Smooth muscle cell (in vitro differentiated cells): ENCODE data around the gene PPP3CA. TPM values are rescaled to one million over a fixed set of nuclear protein-coding genes. Genes with fewer than 3 reads are reported as not detected.

ENCODE experiments used
- DNase-seq: peaks from one replicate; lab custom pipeline; 2025; ENCODE audit not compliant: unreplicated experiment; lab: John Stamatoyannopoulos, UW
- H2AFZ ChIP-seq: fragments of 200-600 bp; sonication (generic); 2 replicates; pipeline ENCODE4 v1.6.0; 2016; ENCODE audit warnings: antibody characterized with exemption, low read depth, mild to moderate bottlenecking
- H3F3A ChIP-seq: fragments of 200-600 bp; sonication (generic); 2 replicates; pipeline ENCODE4 v1.6.0; 2017; ENCODE audit warnings: antibody characterized with exemption, low read depth
- H3K27ac ChIP-seq: fragments of 200-600 bp; sonication (generic); 2 replicates; pipeline ENCODE4 v1.5.1; 2016; ENCODE audit warnings: low read depth, mild to moderate bottlenecking
- H3K27me3 ChIP-seq: fragments of 200-600 bp; sonication (generic); 2 replicates; pipeline ENCODE4 v1.6.1; 2016; ENCODE audit warnings: low read depth, mild to moderate bottlenecking
- H3K36me3 ChIP-seq: fragments of 200-600 bp; sonication (generic); 2 replicates; pipeline ENCODE4 v1.5.1; 2016; ENCODE audit warnings: low read depth
- H3K4me1 ChIP-seq: fragments of 200-600 bp; sonication (generic); 2 replicates; pipeline ENCODE4 v1.5.1; 2016; ENCODE audit warnings: low read depth
- H3K4me2 ChIP-seq: fragments of 200-600 bp; sonication (generic); 2 replicates; pipeline ENCODE4 v1.6.0; 2016; ENCODE audit warnings: mild to moderate bottlenecking
- H3K4me3 ChIP-seq: fragments of 200-600 bp; sonication (generic); 2 replicates; pipeline ENCODE4 v1.5.1; 2016; ENCODE audit warnings: mild to moderate bottlenecking
- H3K79me2 ChIP-seq: fragments of 200-600 bp; sonication (generic); 2 replicates; pipeline ENCODE4 v1.6.0; 2016; ENCODE audit warnings: low read depth, mild to moderate bottlenecking
- H3K9ac ChIP-seq: fragments of 200-600 bp; sonication (generic); 2 replicates; pipeline ENCODE4 v1.6.0; 2016; ENCODE audit warnings: low read depth
- H3K9me3 ChIP-seq: fragments of 200-600 bp; sonication (generic); replicated peaks from 2 replicates; pipeline ENCODE4 v1.5.1; 2016; ENCODE audit warnings: low read depth
- H4K20me1 ChIP-seq: fragments of 200-600 bp; sonication (generic); 2 replicates; pipeline ENCODE4 v1.6.0; 2016; ENCODE audit warnings: low read depth
- CTCF ChIP-seq: fragments of 200-600 bp; sonication (generic); IDR thresholded peaks from 2 replicates; pipeline ENCODE4 v1.5.1; 2017; ENCODE audit warnings: borderline replicate concordance, mild to moderate bottlenecking, antibody characterized with exemption; ENCODE audit not compliant: insufficient read depth, poor library complexity, severe bottlenecking
- microRNA counts: library from miRNA; unstranded; fragments of <30 nt; microRNA quantifications from one replicate; lab custom pipeline; 2016
- microRNA-seq: library from miRNA; unstranded; fragments of <30 nt; microRNA quantifications from one replicate; pipeline ENCODE4, GENCODE V29; 2016; ENCODE audit warnings: borderline number of aligned reads
- polyA plus RNA-seq: library from polyadenylated mRNA; unstranded; fragments of >200 nt; fragmentation: Nextera tagmentation; extraction: Ambion mirVana; gene quantifications from 2 replicates; pipeline ENCODE4 v1.2.1, GENCODE V29; 2016
- small RNA-seq: library from RNA; depleted of rRNA; stranded (forward); fragments of <200 nt; gene quantifications from one replicate; pipeline ENCODE3, GENCODE V24; 2014
- total RNA-seq: library from RNA; depleted of rRNA; stranded (reverse); fragments of >200 nt; gene quantifications from 2 replicates; pipeline ENCODE4 v1.2.3, GENCODE V29; 2014

The PPP3CA gene
- total and polyA plus RNA-seq, 2 experiments from 2014 or later = 16.2 to 96.1 TPM

DNA sequence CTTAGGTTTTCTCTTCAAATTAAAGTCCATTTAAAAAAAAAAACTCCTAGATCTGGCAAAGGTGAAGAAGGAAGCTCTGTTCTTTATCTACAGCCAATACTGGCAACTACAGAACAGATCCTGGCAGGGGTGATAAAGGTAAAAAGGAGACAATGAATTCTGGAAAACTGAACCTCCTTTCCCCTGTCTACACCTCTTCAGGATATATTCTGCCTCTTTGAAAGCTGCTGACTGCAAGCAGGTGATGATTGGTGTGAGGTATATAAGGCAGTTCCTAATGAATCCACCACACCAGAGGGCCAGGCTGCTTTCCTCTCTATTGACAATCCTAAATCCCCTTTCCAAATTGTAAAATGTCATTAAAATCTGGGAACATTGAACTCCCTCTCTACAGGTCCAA is 370.1 kb downstream of the PPP3CA start:
- no peak for DNase-seq
- H3K9ac ChIP-seq = no peak overlapping the region
- H3F3A ChIP-seq = no peaks in the 10 kb centered on the region
- H3K4me3 ChIP-seq = no peak overlapping the region
- no peak overlapping the region for H3K4me2 ChIP-seq
- H3K9me3 ChIP-seq = no peaks in the 10 kb centered on the region
- no peak for TF ChIP-seq CTCF
- no peaks in the 10 kb centered on the region for H3K36me3 ChIP-seq
- no peaks in the 10 kb centered on the region for H4K20me1 ChIP-seq
- no peaks in the 10 kb centered on the region for H3K79me2 ChIP-seq
- H3K4me1 ChIP-seq = peaks cover 4% of the 10 kb centered on the region
- no peak overlapping the region for H2AFZ ChIP-seq
- no peaks in the 10 kb centered on the region for H3K27me3 ChIP-seq
- H3K27ac ChIP-seq = no peak overlapping the region

MicroRNAs encoded within 50 kb of the gene (microRNA counts, 767-probe panel; counts per million panel counts)
- microRNA hsa-miR-1255a (lab: Ali Mortazavi, UCI) = 183 counts per million

Small RNAs within 50 kb of the gene (microRNA-seq; reads per million reads assigned to microRNA genes)
- gene MIR1255A = 16.4 reads per million, percentile 22 among the genes with 10 or more reads in this experiment
- gene MIR8066 = not detected

Small RNAs within 50 kb of the gene (small RNA-seq; reads per million reads assigned to genes)
- gene MIR1255A (1.2 reads per million, percentile 34 among the genes with 10 or more reads in this experiment), gene MIR8066 (not detected)
